Brain pericyte (primary cell): ENCODE data around the gene HES3.

Experiments used
- DNase-seq: peaks from one replicate; pipeline ENCODE4 v3.0.0-alpha.2; 2012; ENCODE audit warnings: low read depth, low spot score

HES3 gene

GRCh38 chr1:6260961-6261614 lies 17.1 kb downstream of the HES3 start, which contains the start of gene GPR153:
GPR153 (minus strand) TSS chr1:6261098; CDS start chr1:6254905, 6,193 bp downstream.
- no peak for DNase-seq

- no peak for DNase-seq
These were observed 17.6 kb downstream of the HES3 start for GRCh38 chr1:6261615-6261995.

- no peak for DNase-seq
These were observed 18.8 kb downstream of the HES3 start for GRCh38 chr1:6262555-6263420.

- DNase-seq, result no peak
These were observed 19.7 kb downstream of the HES3 start for GRCh38 chr1:6263716-6264115.

- DNase-seq, result no peak
These were observed 21.2 kb downstream of the HES3 start for GRCh38 chr1:6265151-6265550.

GRCh38 chr1:6266641-6267040 lies 22.7 kb downstream of the HES3 start:
- DNase-seq, result no peak

GRCh38 chr1:6267686-6268322 lies 23.8 kb downstream of the HES3 start:
- no peak for DNase-seq

GRCh38 chr1:6268415-6268814 lies 24.4 kb downstream of the HES3 start:
- DNase-seq, result no peak

GRCh38 chr1:6269296-6269695 lies 25.3 kb downstream of the HES3 start:
- DNase-seq, result no peak

GRCh38 chr1:6269720-6270400 lies 25.9 kb downstream of the HES3 start:
- no peak for DNase-seq

- DNase-seq, result no peak
These were observed 26.4 kb downstream of the HES3 start for GRCh38 chr1:6270401-6270800.

- DNase-seq, result no peak
These were observed 27.0 kb downstream of the HES3 start for GRCh38 chr1:6271006-6271405.

- no peak for DNase-seq
These were observed 27.6 kb downstream of the HES3 start for GRCh38 chr1:6271554-6271953.

- no peak for DNase-seq
These were observed 28.5 kb downstream of the HES3 start for GRCh38 chr1:6272452-6272851.

- no peak for DNase-seq
These were observed 28.9 kb downstream of the HES3 start for GRCh38 chr1:6272868-6273267.

GRCh38 chr1:6273380-6273891 lies 29.5 kb downstream of the HES3 start:
- no peak for DNase-seq

- no peak for DNase-seq
These were observed 30.1 kb downstream of the HES3 start for GRCh38 chr1:6274102-6274501.

GRCh38 chr1:6274622-6275139 lies 30.7 kb downstream of the HES3 start:
- DNase-seq, result no peak

- peak; percentile 39 for DNase-seq
These were observed 32.1 kb downstream of the HES3 start for GRCh38 chr1:6275826-6276782.

- no peak for DNase-seq
These were observed 33.0 kb downstream of the HES3 start for GRCh38 chr1:6276811-6277555.
